NCI-H2196 treated with DMSO at 0.1 percent for 48 hours (cell line): Measurements from ENCODE around the gene TMPRSS6.

Experiments used
- DNase-seq: peaks from one replicate; lab custom pipeline; 2025; ENCODE audit not compliant: unreplicated experiment; lab: John Stamatoyannopoulos, UW

TMPRSS6 gene

GRCh38 chr22:37117092-37117491, 7.6 kb upstream of the TMPRSS6 start:
- DNase-seq, result no peak

GRCh38 chr22:37115032-37115431, 5.5 kb upstream of the TMPRSS6 start:
- no peak for DNase-seq

- no peak for DNase-seq
Observed at GRCh38 chr22:37113757-37114156, 4.2 kb upstream of the TMPRSS6 start.

GRCh38 chr22:37112084-37112728, 2.7 kb upstream of the TMPRSS6 start:
- DNase-seq, result no peak

- DNase-seq, result no peak
Observed at GRCh38 chr22:37111156-37111717, 1.7 kb upstream of the TMPRSS6 start.

GRCh38 chr22:37107816-37108621, 1.5 kb downstream of the TMPRSS6 start:
- DNase-seq, result no peak

- DNase-seq, result no peak
Observed at GRCh38 chr22:37105990-37106389, 3.5 kb downstream of the TMPRSS6 start.

- no peak for DNase-seq
Observed at GRCh38 chr22:37105154-37105553, 4.4 kb downstream of the TMPRSS6 start.

- no peak for DNase-seq
Observed at GRCh38 chr22:37103656-37104452, 5.7 kb downstream of the TMPRSS6 start.

GRCh38 chr22:37103151-37103550, 6.4 kb downstream of the TMPRSS6 start:
- DNase-seq, result no peak

- DNase-seq, result no peak
Observed at GRCh38 chr22:37101311-37102066, 8.0 kb downstream of the TMPRSS6 start.

GRCh38 chr22:37100589-37101127, 8.9 kb downstream of the TMPRSS6 start:
- no peak for DNase-seq

GRCh38 chr22:37098976-37099591, 10.4 kb downstream of the TMPRSS6 start:
- peak; percentile 11 for DNase-seq

- DNase-seq, result no peak
Observed at GRCh38 chr22:37097346-37097745, 12.2 kb downstream of the TMPRSS6 start.

GRCh38 chr22:37095113-37095512, 14.4 kb downstream of the TMPRSS6 start:
- DNase-seq, result no peak

- no peak for DNase-seq
Observed at GRCh38 chr22:37094239-37094638, 15.3 kb downstream of the TMPRSS6 start.

GRCh38 chr22:37092997-37093396, 16.5 kb downstream of the TMPRSS6 start:
- no peak for DNase-seq

GRCh38 chr22:37091994-37092393, 17.5 kb downstream of the TMPRSS6 start:
- no peak for DNase-seq

GRCh38 chr22:37090920-37091695, 18.4 kb downstream of the TMPRSS6 start:
- no peak for DNase-seq
